Effector memory CD4-positive, alpha-beta T cell (primary cell): ENCODE results near the gene TNFSF13B.

Source experiments
- DNase-seq, 3 donors: peaks; one replicate each; pipeline ENCODE4 v3.0.0-alpha.2; 2020
- H3K27ac ChIP-seq: 2 replicates; pipeline ENCODE4 v1.7.0; 2013; ENCODE audit warnings: mild to moderate bottlenecking, low read length, moderate library complexity; ENCODE audit not compliant: insufficient read depth, poor library complexity, severe bottlenecking
- H3K27me3 ChIP-seq: replicated peaks from 2 replicates; pipeline ENCODE4 v1.7.0; 2013; ENCODE audit warnings: mild to moderate bottlenecking, low read length; ENCODE audit not compliant: insufficient read depth, control insufficient read depth, poor library complexity, severe bottlenecking
- H3K36me3 ChIP-seq: 2 replicates; pipeline ENCODE4 v1.7.0; 2013; ENCODE audit warnings: mild to moderate bottlenecking, low read length, moderate library complexity; ENCODE audit not compliant: control insufficient read depth, insufficient read depth
- H3K4me1 ChIP-seq: 2 replicates; pipeline ENCODE4 v1.7.0; 2013; ENCODE audit warnings: low read length, mild to moderate bottlenecking; ENCODE audit not compliant: control insufficient read depth, insufficient read depth, poor library complexity, severe bottlenecking
- H3K4me3 ChIP-seq: 2 replicates; pipeline ENCODE4 v1.7.0; 2013; ENCODE audit warnings: low read length, low read depth, mild to moderate bottlenecking; ENCODE audit not compliant: insufficient read depth, poor library complexity, severe bottlenecking
- H3K9me3 ChIP-seq: 2 replicates; pipeline ENCODE4 v1.7.0; 2013; ENCODE audit warnings: mild to moderate bottlenecking, low read length, moderate library complexity; ENCODE audit not compliant: control insufficient read depth

Gene TNFSF13B

GRCh38 chr13:108278466-108278865 lies 8.9 kb downstream of the TNFSF13B start:
- Histone ChIP-seq H3K27me3 (no peaks in the 10 kb centered on the region), H3K4me3 (no peak overlapping the region), H3K9me3 (no peaks in the 10 kb centered on the region), H3K27ac (no peak overlapping the region), H3K4me1 (no peaks in the 10 kb centered on the region), H3K36me3 (no peaks in the 10 kb centered on the region)
- DNase-seq: no peak

- Histone ChIP-seq H3K27ac (no peak overlapping the region), H3K27me3 (no peaks in the 10 kb centered on the region), H3K4me3 (no peak overlapping the region)
These were observed 12.4 kb downstream of the TNFSF13B start for GRCh38 chr13:108281901-108282300.

GRCh38 chr13:108283110-108283509 lies 13.6 kb downstream of the TNFSF13B start:
- DNase-seq: no peak
- Histone ChIP-seq H3K36me3 (no peaks in the 10 kb centered on the region), H3K4me3 (no peak overlapping the region), H3K4me1 (no peaks in the 10 kb centered on the region), H3K27me3 (no peaks in the 10 kb centered on the region), H3K27ac (no peak overlapping the region), H3K9me3 (no peaks in the 10 kb centered on the region)

More at GRCh38 chr13:108281901-108282300, 12.4 kb downstream of the TNFSF13B start:
- Histone ChIP-seq H3K9me3 (no peaks in the 10 kb centered on the region), H3K36me3 (no peaks in the 10 kb centered on the region), H3K4me1 (no peaks in the 10 kb centered on the region)
- no peak for DNase-seq

GRCh38 chr13:108288741-108289140 lies 19.2 kb downstream of the TNFSF13B start:
- Histone ChIP-seq H3K36me3 (no peaks in the 10 kb centered on the region), H3K27me3 (no peaks in the 10 kb centered on the region), H3K4me1 (no peaks in the 10 kb centered on the region), H3K9me3 (no peaks in the 10 kb centered on the region), H3K27ac (no peak overlapping the region), H3K4me3 (no peak overlapping the region)
- DNase-seq: no peak

- no peak overlapping the region for H3K4me3 ChIP-seq
- no peak overlapping the region for H3K27ac ChIP-seq
- no peaks in the 10 kb centered on the region for H3K36me3 ChIP-seq
These were observed 20.3 kb downstream of the TNFSF13B start for GRCh38 chr13:108289819-108290218.

GRCh38 chr13:108297114-108297513 lies 27.6 kb downstream of the TNFSF13B start:
- H3K4me1 ChIP-seq: no peaks in the 10 kb centered on the region
- H3K36me3 ChIP-seq: no peaks in the 10 kb centered on the region
- no peaks in the 10 kb centered on the region for H3K27me3 ChIP-seq
- no peak overlapping the region for H3K27ac ChIP-seq
- no peaks in the 10 kb centered on the region for H3K9me3 ChIP-seq
- DNase-seq: no peak
- no peak overlapping the region for H3K4me3 ChIP-seq

More at GRCh38 chr13:108289819-108290218, 20.3 kb downstream of the TNFSF13B start:
- no peaks in the 10 kb centered on the region for H3K4me1 ChIP-seq
- DNase-seq: no peak
- no peaks in the 10 kb centered on the region for H3K9me3 ChIP-seq
- no peaks in the 10 kb centered on the region for H3K27me3 ChIP-seq

GRCh38 chr13:108302279-108302678 lies 32.8 kb downstream of the TNFSF13B start:
- Histone ChIP-seq H3K27me3 (no peaks in the 10 kb centered on the region), H3K36me3 (no peaks in the 10 kb centered on the region), H3K4me1 (peaks cover 6% of the 10 kb centered on the region), H3K4me3 (no peak overlapping the region), H3K27ac (no peak overlapping the region), H3K9me3 (no peaks in the 10 kb centered on the region)
- DNase-seq: no peak

GRCh38 chr13:108304170-108305016 lies 34.9 kb downstream of the TNFSF13B start:
- peaks cover 6% of the 10 kb centered on the region for H3K4me1 ChIP-seq
- H3K9me3 ChIP-seq: no peaks in the 10 kb centered on the region
- H3K27ac ChIP-seq: no peak overlapping the region
- no peaks in the 10 kb centered on the region for H3K36me3 ChIP-seq
- no peak overlapping the region for H3K4me3 ChIP-seq
- no peaks in the 10 kb centered on the region for H3K27me3 ChIP-seq
- DNase-seq: no peak

GRCh38 chr13:108305655-108306054 lies 36.1 kb downstream of the TNFSF13B start:
- H3K9me3 ChIP-seq: no peaks in the 10 kb centered on the region
- H3K4me3 ChIP-seq: no peak overlapping the region
- H3K36me3 ChIP-seq: no peaks in the 10 kb centered on the region

GRCh38 chr13:108306860-108307259 lies 37.3 kb downstream of the TNFSF13B start:
- H3K4me1 ChIP-seq: peaks cover 6% of the 10 kb centered on the region
- H3K27me3 ChIP-seq: no peaks in the 10 kb centered on the region
- no peaks in the 10 kb centered on the region for H3K9me3 ChIP-seq
- DNase-seq: no peak
- peak overlapping the region; percentile 13 for H3K27ac ChIP-seq
- no peak overlapping the region for H3K4me3 ChIP-seq
- no peaks in the 10 kb centered on the region for H3K36me3 ChIP-seq

More at GRCh38 chr13:108305655-108306054, 36.1 kb downstream of the TNFSF13B start:
- DNase-seq: no peak
- Histone ChIP-seq H3K27ac (no peak overlapping the region), H3K27me3 (no peaks in the 10 kb centered on the region), H3K4me1 (peaks cover 6% of the 10 kb centered on the region)
